Left lung (tissue), 10 donors: ENCODE measurements around the gene LAMB1. TPM values are rescaled to one million over a fixed set of nuclear protein-coding genes. Genes with fewer than 3 reads are reported as not detected.
A peak's percentile ranks its signal among the peaks of the same experiment; 100 is the strongest.
"Not testable (repeated sequence)": the region's sequence is repeated elsewhere in the genome, so short reads cannot be mapped to it uniquely, and the experiment has no call there.

Experiments used
- ATAC-seq: fragments of 200-7000 bp; cut with Tn5 transposase; one replicate; pipeline ENCODE4 v1.9.1; 2020; ENCODE audit warnings: moderate library complexity
- DNase-seq, 4 donors: peaks; one replicate each; pipeline ENCODE4 v3.0.0-alpha.2; 2013 to 2020
- H3K27ac ChIP-seq, 2 donors: fragments of 200-600 bp; sonication (generic) in 1 of 2; one replicate each; pipeline versions ENCODE4 v1.5.0 to v1.8.0; 2020 to 2021
- H3K27me3 ChIP-seq, 2 donors: fragments of 200-600 bp; sonication (generic) in 1 of 2; one replicate each; pipeline versions ENCODE4 v1.5.0 to v1.8.0; 2020 to 2021
- H3K36me3 ChIP-seq, 2 donors: fragments of 200-600 bp; sonication (generic) in 1 of 2; one replicate each; pipeline versions ENCODE4 v1.5.0 to v1.8.0; 2020 to 2021
- H3K4me1 ChIP-seq, 2 donors: fragments of 200-600 bp; one replicate each; pipeline ENCODE4 v1.8.0; 2021
- H3K4me3 ChIP-seq, 2 donors: fragments of 200-600 bp; sonication (generic) in 1 of 2; one replicate each; pipeline versions ENCODE4 v1.5.0 to v1.8.0; 2020 to 2021; ENCODE audit warnings: mild to moderate bottlenecking in 1 of 2
- H3K9me3 ChIP-seq, 2 donors: fragments of 200-600 bp; sonication (generic) in 1 of 2; one replicate each; pipeline versions ENCODE4 v1.5.0 to v1.8.0; 2020 to 2021
- intact Hi-C, 2 donors: fragments of 100-400 bp; cut with DNase I; formaldehyde crosslinking; loops; one replicate each; pipeline versions ENCODE4 v1.11.2 to v1.14.2; 2022
- polyA plus RNA-seq, 6 donors: library from polyadenylated mRNA; unstranded; fragments of 120-200 nt; gene quantifications; one replicate each; pipeline ENCODE4 v1.2.1, GENCODE V29; 2013; ENCODE audit not compliant: insufficient read length in 6 of 6
- total RNA-seq, 2 donors: library from RNA; stranded (reverse); fragmentation: NEBNext Ultra II Directional; extraction: Animal tissue kit (Norgen Biotek cat#: 25700); gene quantifications; one replicate each; pipeline ENCODE4 v1.2.1, GENCODE V29; 2021
- TF ChIP-seq, protein P1 (sequence below), 2 donors: fragments of 200-600 bp; sonication (generic) in 1 of 2; IDR thresholded peaks; one replicate each; pipeline versions ENCODE4 v1.5.0 to v1.8.0; 2021; ENCODE audit warnings: antibody characterized with exemption in 2 of 2
- donor health status: DM: no; HTN: yes; CAD: no.
- donor health status: DM: no; HTN: no; CAD: no.

The LAMB1 gene
- total and polyA plus RNA-seq, 8 donors: 175 to 583 (median 505) TPM

DNA sequence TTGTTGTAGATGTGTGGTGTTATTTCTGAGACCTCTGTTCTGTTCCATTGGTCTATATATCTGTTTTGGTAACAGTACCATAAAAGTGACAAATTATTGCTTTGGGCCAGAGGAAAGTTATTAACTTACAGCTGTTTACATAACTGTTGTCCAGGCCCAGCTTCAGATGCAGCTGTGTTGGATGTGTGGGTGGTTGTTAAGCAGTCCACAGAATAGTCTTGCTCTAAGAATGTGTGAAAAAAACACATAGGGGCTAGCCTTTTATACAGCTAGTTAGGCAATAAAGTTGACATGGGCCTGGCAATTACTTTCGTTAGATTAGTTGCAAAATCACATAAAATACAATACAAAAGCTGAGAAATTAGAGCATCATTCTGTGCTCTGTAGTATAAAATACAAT lies 80.1 kb downstream of the LAMB1 start:
- no peak overlapping the region for H3K4me3 ChIP-seq
- DNase-seq (no peak), ATAC-seq (no peak)
- H3K27ac ChIP-seq: no peak overlapping the region
- TF ChIP-seq, protein P1, sequence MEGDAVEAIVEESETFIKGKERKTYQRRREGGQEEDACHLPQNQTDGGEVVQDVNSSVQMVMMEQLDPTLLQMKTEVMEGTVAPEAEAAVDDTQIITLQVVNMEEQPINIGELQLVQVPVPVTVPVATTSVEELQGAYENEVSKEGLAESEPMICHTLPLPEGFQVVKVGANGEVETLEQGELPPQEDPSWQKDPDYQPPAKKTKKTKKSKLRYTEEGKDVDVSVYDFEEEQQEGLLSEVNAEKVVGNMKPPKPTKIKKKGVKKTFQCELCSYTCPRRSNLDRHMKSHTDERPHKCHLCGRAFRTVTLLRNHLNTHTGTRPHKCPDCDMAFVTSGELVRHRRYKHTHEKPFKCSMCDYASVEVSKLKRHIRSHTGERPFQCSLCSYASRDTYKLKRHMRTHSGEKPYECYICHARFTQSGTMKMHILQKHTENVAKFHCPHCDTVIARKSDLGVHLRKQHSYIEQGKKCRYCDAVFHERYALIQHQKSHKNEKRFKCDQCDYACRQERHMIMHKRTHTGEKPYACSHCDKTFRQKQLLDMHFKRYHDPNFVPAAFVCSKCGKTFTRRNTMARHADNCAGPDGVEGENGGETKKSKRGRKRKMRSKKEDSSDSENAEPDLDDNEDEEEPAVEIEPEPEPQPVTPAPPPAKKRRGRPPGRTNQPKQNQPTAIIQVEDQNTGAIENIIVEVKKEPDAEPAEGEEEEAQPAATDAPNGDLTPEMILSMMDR (IDR thresholded peaks at IDR 0.05): no peak
- no peaks in the 10 kb centered on the region for H3K9me3 ChIP-seq
- H3K27me3 ChIP-seq: no peaks in the 10 kb centered on the region
- intact Hi-C loops: no loop called here
- peaks cover 0 to 32% of the 10 kb centered on the region in 2 donors for H3K4me1 ChIP-seq
- peaks cover 10 to 81% of the 10 kb centered on the region in 2 donors for H3K36me3 ChIP-seq

DNA sequence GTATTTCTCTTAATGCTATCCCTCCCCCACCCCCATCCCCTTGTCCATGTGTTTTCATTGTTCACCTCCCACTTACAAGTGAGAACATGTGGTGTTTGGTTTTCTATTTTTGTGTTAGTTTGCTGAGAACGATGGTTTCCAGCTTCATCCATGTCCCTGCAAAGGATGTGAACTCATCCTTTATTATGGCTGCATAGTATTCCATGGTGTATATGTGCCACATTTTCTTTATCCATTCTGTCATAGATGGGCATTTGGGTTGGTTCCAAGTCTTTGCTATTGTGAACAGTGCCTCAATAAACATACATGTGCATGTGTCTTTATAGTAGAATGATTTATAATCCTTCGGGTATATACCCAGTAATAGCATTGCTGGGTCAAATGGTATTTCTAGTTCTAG lies 81.1 kb downstream of the LAMB1 start:
- ATAC-seq, H3K4me3 ChIP-seq, H3K9me3 ChIP-seq, DNase-seq, H3K27ac ChIP-seq, intact Hi-C loops, H3K27me3 ChIP-seq: not testable (repeated sequence)
- H3K4me1 ChIP-seq: peaks cover 0 to 32% of the 10 kb centered on the region in 2 donors
- peaks cover 10 to 84% of the 10 kb centered on the region in 2 donors for H3K36me3 ChIP-seq

DNA sequence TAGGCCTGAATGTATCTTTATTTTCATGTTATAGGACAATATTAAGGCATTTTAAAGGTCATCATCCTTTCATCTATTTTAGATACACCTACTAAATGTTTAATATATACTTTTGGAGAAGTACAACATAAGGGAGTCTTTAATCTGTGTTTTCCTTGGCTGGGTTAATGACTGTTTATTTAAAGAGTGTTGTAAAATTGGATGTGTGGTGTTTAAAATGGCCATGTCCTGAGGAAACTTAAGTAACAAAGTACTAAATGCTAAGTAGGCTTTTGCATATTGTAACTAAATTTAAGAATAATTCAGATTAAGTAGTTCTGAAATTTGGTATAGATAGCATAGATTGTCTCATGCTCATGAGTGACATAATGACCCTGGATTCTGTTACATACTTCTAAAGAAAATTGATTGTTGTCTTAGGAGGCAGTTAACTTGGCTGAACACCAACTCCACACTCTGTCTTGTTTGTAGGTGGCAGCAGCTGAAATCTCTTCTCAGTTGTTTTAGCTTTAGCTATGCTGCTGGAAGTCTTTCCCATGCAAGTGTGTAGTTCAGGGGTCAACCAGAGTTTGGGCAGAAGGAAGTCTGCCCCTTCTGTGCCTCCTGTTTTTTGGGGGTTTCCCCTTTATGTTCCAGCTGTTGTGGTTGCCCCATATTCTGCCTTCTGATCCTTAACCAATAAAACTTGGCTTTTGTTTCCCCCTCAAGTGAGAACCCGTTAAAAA lies 82.8 kb downstream of the LAMB1 start:
- DNase-seq (no peak), ATAC-seq (no peak)
- H3K27ac ChIP-seq: no peak overlapping the region
- no peaks in the 10 kb centered on the region for H3K27me3 ChIP-seq
- H3K36me3 ChIP-seq: peaks cover 10 to 83% of the 10 kb centered on the region in 2 donors
- peaks cover 0 to 30% of the 10 kb centered on the region in 2 donors for H3K4me1 ChIP-seq
- intact Hi-C loops: no loop called here
- no peak overlapping the region for H3K4me3 ChIP-seq
- TF ChIP-seq, protein P1 (IDR thresholded peaks at IDR 0.05): no peak
- no peaks in the 10 kb centered on the region for H3K9me3 ChIP-seq

DNA sequence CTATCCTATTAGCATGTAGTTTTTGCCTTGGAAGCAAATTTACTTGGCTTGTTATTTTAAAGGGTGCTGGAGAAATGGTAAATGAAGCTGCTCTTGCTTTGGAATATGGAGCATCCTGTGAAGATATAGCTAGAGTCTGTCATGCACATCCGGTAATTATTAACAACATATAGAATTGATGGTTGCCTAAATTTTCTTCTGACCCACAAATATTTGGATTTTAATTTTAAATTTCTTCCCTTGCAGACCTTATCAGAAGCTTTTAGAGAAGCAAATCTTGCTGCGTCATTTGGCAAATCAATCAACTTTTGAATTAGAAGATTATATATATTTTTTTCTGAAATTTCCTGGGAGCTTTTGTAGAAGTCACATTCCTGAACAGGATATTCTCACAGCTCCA lies 84.0 kb downstream of the LAMB1 start:
- Histone ChIP-seq H3K9me3 (no peaks in the 10 kb centered on the region), H3K4me3 (no peak overlapping the region), H3K27me3 (no peaks in the 10 kb centered on the region), H3K4me1 (peaks cover 0 to 25% of the 10 kb centered on the region in 2 donors), H3K36me3 (peaks cover 10 to 83% of the 10 kb centered on the region in 2 donors), H3K27ac (no peak overlapping the region)
- intact Hi-C loops: no loop called here
- ATAC-seq (no peak), DNase-seq (no peak)
- TF ChIP-seq, protein P1 (IDR thresholded peaks at IDR 0.05): no peak

DNA sequence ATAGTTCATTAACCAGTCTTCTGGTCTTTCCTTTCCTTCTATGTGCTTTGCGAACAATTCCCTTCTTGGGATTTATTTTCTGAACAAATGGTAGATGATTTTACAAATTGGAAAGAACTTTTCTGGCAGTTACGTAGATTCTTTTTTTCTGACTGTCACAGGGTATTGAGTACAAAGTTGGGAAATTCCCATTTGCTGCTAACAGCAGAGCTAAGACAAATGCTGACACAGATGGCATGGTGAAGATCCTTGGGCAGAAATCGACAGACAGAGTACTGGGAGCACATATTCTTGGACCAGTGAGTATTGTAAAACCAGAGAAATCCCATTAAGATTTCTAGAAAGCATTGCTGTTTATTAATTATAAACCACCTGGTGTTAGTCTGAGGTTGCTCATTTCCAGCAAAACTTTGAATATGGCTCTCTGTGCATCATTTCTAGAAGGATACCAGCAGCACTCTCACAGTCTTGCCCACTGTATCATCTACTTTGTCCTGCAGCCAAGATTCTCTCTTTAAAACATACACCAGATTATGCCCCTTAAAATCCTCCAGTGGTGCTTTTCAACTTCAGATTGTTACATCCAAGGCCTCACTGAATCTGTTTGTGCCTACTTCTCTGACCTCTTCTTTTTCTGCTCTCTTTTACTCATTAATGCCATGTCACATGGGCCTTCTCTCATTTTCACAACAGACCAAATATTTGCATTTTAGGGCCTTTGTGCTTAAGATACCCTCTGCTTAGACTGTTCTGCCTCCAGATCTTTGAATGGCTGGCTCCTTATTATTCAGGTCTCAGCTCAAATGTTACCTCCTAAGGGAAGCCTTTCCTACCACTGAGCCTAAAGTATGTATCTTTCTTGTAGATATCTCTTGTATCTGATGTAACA lies 85.0 kb downstream of the LAMB1 start:
- no peak for ATAC-seq
- intact Hi-C loops: no loop called here

More for the DNA sequence above, 85.0 kb downstream of the LAMB1 start:
- Histone ChIP-seq H3K4me1 (peaks cover 0 to 23% of the 10 kb centered on the region in 2 donors), H3K36me3 (peaks cover 10 to 74% of the 10 kb centered on the region in 2 donors), H3K27me3 (no peaks in the 10 kb centered on the region), H3K4me3 (no peak overlapping the region), H3K27ac (peak overlapping the region in 1 of 2 donors; percentile 15), H3K9me3 (no peaks in the 10 kb centered on the region)
- TF ChIP-seq, protein P1 (IDR thresholded peaks at IDR 0.05): no peak
- no peak for DNase-seq
